ENCODE results near the gene WWOX. TPM values are rescaled to one million over a fixed set of nuclear protein-coding genes. Genes with fewer than 3 reads are reported as not detected.

WWOX gene
- total RNA-seq, 5 donors from 2014 or later (not counting 1 experiment from before 2014, with no cell fraction given) = 21.2 to 26.0 (median 22.6) TPM

GRCh38 chr16:78218279-78218678 lies 118.8 kb downstream of the WWOX start:
- Mint-ChIP-seq H3K27ac (no peak overlapping the region), H3K27me3 (no peaks in the 10 kb centered on the region), H3K4me1 (no peaks in the 10 kb centered on the region), H3K4me3 (no peak overlapping the region), H3K9me3 (no peaks in the 10 kb centered on the region), H3K36me3 (peaks cover 10% of the 10 kb centered on the region)
- H3K27ac ChIP-seq (ENCODE audit: low read length) = no peak overlapping the region
- POLR2A ChIA-PET = no interaction called here
- DNase-seq = no peak
- ATAC-seq (replicated peaks in 1 of 4) = no peak
- no peaks in the 10 kb centered on the region for H3K36me3 ChIP-seq (ENCODE audit: control insufficient read depth in 2 of 2, extremely low read depth in 1 of 2, insufficient read depth in 1 of 2, low read length in 1 of 2)
- no peak overlapping the region for H3K4me3 ChIP-seq (ENCODE audit: control insufficient read depth in 1 of 2, extremely low read depth in 1 of 2, low read length in 1 of 2)
- WGBS (ENCODE audit: insufficient coverage) = 100% methylated on average over 1 of the region's 4 CpGs
- no peaks in the 10 kb centered on the region for H3K9me3 ChIP-seq
- no peaks in the 10 kb centered on the region for H3K4me1 ChIP-seq (ENCODE audit: control insufficient read depth in 1 of 2, extremely low read depth in 1 of 2, insufficient read depth in 2 of 2, low read length in 2 of 2)
- H3K27me3 ChIP-seq (replicated peaks in 1 of 2; ENCODE audit: control insufficient read depth in 2 of 2, extremely low read depth in 1 of 2, insufficient read depth in 2 of 2, low read length in 1 of 2) = no peaks in the 10 kb centered on the region
- CTCF ChIA-PET = interaction anchor here (0.6 to 1.0 kb wide), 2 partner anchors 94 to 753 kb away, joined by 3 to 6 read pairs; no protein-coding TSS in a partner anchor

DNA sequence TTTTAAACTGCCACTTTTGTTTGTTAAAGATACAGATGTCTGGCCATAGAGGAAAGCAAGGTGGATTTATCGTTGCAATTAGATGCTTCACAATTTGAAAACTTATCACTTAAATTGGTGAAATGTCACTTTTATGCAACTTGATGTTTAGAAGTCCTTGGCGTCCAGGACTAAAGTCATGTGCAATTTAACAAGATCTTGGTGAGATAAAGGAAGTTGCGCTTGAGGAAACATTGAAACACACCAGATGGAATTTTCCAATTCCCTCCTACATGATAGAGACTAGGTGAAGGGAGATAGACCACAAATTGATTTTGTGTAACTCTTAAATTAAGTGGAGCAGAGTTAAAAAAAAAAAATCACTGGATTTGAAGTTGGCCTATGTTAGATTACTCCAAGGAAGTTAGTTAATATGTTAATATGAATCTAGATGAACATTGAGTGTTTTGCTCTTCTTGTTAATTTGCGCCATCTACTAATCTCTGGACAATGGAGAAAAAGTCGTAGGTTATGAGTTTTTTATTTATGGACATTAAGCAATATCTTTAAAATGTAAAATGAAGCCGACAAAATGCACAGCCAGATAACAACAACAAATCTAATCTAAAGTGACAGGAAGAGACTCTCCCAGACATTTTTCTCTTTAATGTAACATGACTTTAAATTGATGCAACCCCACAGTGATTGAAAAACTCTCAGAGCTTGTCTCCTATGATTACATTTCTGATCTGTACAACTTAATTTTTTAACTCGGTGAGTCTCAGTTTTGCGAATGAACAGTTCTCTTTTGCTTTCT lies 119.6 kb downstream of the WWOX start:
- Histone ChIP-seq H3K27ac (ENCODE audit: low read length) (no peak overlapping the region), H3K27me3 (replicated peaks in 1 of 2; ENCODE audit: control insufficient read depth in 2 of 2, extremely low read depth in 1 of 2, insufficient read depth in 2 of 2, low read length in 1 of 2) (no peaks in the 10 kb centered on the region), H3K4me1 (ENCODE audit: control insufficient read depth in 1 of 2, extremely low read depth in 1 of 2, insufficient read depth in 2 of 2, low read length in 2 of 2) (no peaks in the 10 kb centered on the region), H3K36me3 (ENCODE audit: control insufficient read depth in 2 of 2, extremely low read depth in 1 of 2, insufficient read depth in 1 of 2, low read length in 1 of 2) (no peaks in the 10 kb centered on the region), H3K9me3 (no peaks in the 10 kb centered on the region), H3K4me3 (ENCODE audit: control insufficient read depth in 1 of 2, extremely low read depth in 1 of 2, low read length in 1 of 2) (no peak overlapping the region)
- DNase-seq (no peak), ATAC-seq (replicated peaks in 1 of 4) (no peak)
- Mint-ChIP-seq H3K4me3 (no peak overlapping the region), H3K4me1 (no peaks in the 10 kb centered on the region), H3K27me3 (no peaks in the 10 kb centered on the region), H3K27ac (no peak overlapping the region), H3K36me3 (peaks cover 10% of the 10 kb centered on the region), H3K9me3 (no peaks in the 10 kb centered on the region)
- WGBS (ENCODE audit: insufficient coverage) = no CpG with 5 or more reads among the region's 8 CpGs
- POLR2A ChIA-PET = no interaction called here
- CTCF ChIA-PET = interaction anchor here in 1 of 2 donors (1.0 kb wide), 1 partner anchor 95 kb away, joined by 3 read pairs; no protein-coding TSS in a partner anchor

GRCh38 chr16:78220571-78220970 lies 121.1 kb downstream of the WWOX start:
- Histone ChIP-seq H3K4me1 (ENCODE audit: control insufficient read depth in 1 of 2, extremely low read depth in 1 of 2, insufficient read depth in 2 of 2, low read length in 2 of 2) (no peaks in the 10 kb centered on the region), H3K4me3 (ENCODE audit: control insufficient read depth in 1 of 2, extremely low read depth in 1 of 2, low read length in 1 of 2) (no peak overlapping the region), H3K9me3 (no peaks in the 10 kb centered on the region), H3K27ac (ENCODE audit: low read length) (no peak overlapping the region), H3K36me3 (ENCODE audit: control insufficient read depth in 2 of 2, extremely low read depth in 1 of 2, insufficient read depth in 1 of 2, low read length in 1 of 2) (no peaks in the 10 kb centered on the region), H3K27me3 (replicated peaks in 1 of 2; ENCODE audit: control insufficient read depth in 2 of 2, extremely low read depth in 1 of 2, insufficient read depth in 2 of 2, low read length in 1 of 2) (no peaks in the 10 kb centered on the region)
- DNase-seq = no peak
- no CpG with 5 or more reads among the region's 2 CpGs for WGBS (ENCODE audit: insufficient coverage)
- Mint-ChIP-seq H3K9me3 (no peaks in the 10 kb centered on the region), H3K27me3 (no peaks in the 10 kb centered on the region), H3K36me3 (peaks cover 6% of the 10 kb centered on the region), H3K4me1 (no peaks in the 10 kb centered on the region), H3K4me3 (no peak overlapping the region), H3K27ac (no peak overlapping the region)
- ChIA-PET CTCF (interaction anchor here in 1 of 2 donors (1.0 kb wide), 1 partner anchor 14 kb away, joined by 4 read pairs; no protein-coding TSS in a partner anchor), POLR2A (no interaction called here)
- ATAC-seq (replicated peaks in 1 of 4) = no peak

- Histone ChIP-seq H3K27ac (ENCODE audit: low read length) (no peak overlapping the region), H3K36me3 (ENCODE audit: control insufficient read depth in 2 of 2, extremely low read depth in 1 of 2, insufficient read depth in 1 of 2, low read length in 1 of 2) (no peaks in the 10 kb centered on the region), H3K9me3 (no peaks in the 10 kb centered on the region), H3K4me1 (ENCODE audit: control insufficient read depth in 1 of 2, extremely low read depth in 1 of 2, insufficient read depth in 2 of 2, low read length in 2 of 2) (no peaks in the 10 kb centered on the region), H3K4me3 (ENCODE audit: control insufficient read depth in 1 of 2, extremely low read depth in 1 of 2, low read length in 1 of 2) (no peak overlapping the region), H3K27me3 (replicated peaks in 1 of 2; ENCODE audit: control insufficient read depth in 2 of 2, extremely low read depth in 1 of 2, insufficient read depth in 2 of 2, low read length in 1 of 2) (no peaks in the 10 kb centered on the region)
- Mint-ChIP-seq H3K9me3 (no peaks in the 10 kb centered on the region), H3K27me3 (no peaks in the 10 kb centered on the region), H3K4me1 (no peaks in the 10 kb centered on the region), H3K27ac (no peak overlapping the region), H3K36me3 (peaks cover 6% of the 10 kb centered on the region), H3K4me3 (no peak overlapping the region)
- ChIA-PET POLR2A (no interaction called here), CTCF (no interaction called here)
- no peak for DNase-seq
- no peak for ATAC-seq (replicated peaks in 1 of 4)
- 96% methylated on average over 5 of the region's 6 CpGs for WGBS (ENCODE audit: insufficient coverage)
Measured at GRCh38 chr16:78221892-78222291, 122.4 kb downstream of the WWOX start.

DNA sequence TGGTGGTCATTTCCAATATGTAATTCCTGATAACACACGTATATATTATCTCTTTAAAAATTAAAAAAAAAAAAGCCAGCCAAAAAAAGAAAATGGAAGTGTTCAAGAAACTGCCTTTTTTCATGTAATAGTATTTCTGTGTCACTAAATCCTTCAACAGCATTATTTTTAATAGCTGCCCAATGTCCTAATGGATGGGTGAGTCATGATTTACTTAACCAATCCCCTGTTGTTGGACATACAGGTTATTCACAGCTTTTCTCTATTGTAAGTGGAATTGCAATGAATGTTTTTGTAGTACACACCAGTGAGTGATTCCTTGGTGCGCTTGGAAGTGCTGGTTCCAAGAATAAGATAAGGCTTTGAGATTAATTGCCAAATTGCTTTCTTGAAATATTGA lies 124.9 kb downstream of the WWOX start:
- ATAC-seq (replicated peaks in 1 of 4) = no peak
- CTCF ChIA-PET = no interaction called here
- no peaks in the 10 kb centered on the region for H3K9me3 ChIP-seq

GRCh38 chr16:78225919-78226318 lies 126.5 kb downstream of the WWOX start:
- H3K4me3 Mint-ChIP-seq = no peak overlapping the region
- H3K27ac Mint-ChIP-seq = no peak overlapping the region
- no peaks in the 10 kb centered on the region for H3K27me3 Mint-ChIP-seq
- CTCF ChIA-PET = interaction anchor here in 1 of 2 donors (1.0 kb wide), 1 partner anchor 16 kb away, joined by 5 read pairs; no protein-coding TSS in a partner anchor
- H3K9me3 Mint-ChIP-seq = no peaks in the 10 kb centered on the region
- 77% methylated on average over 3 of the region's 3 CpGs for WGBS (ENCODE audit: insufficient coverage)
- ATAC-seq (replicated peaks in 1 of 4) (no peak), DNase-seq (no peak)
- POLR2A ChIA-PET = interaction anchor here in 1 of 2 donors (0.7 kb wide), 1 partner anchor 9 kb away, joined by 3 read pairs; no protein-coding TSS in a partner anchor
- Histone ChIP-seq H3K4me1 (ENCODE audit: control insufficient read depth in 1 of 2, extremely low read depth in 1 of 2, insufficient read depth in 2 of 2, low read length in 2 of 2) (no peaks in the 10 kb centered on the region), H3K9me3 (no peaks in the 10 kb centered on the region), H3K27me3 (replicated peaks in 1 of 2; ENCODE audit: control insufficient read depth in 2 of 2, extremely low read depth in 1 of 2, insufficient read depth in 2 of 2, low read length in 1 of 2) (no peaks in the 10 kb centered on the region), H3K4me3 (ENCODE audit: control insufficient read depth in 1 of 2, extremely low read depth in 1 of 2, low read length in 1 of 2) (no peak overlapping the region), H3K27ac (ENCODE audit: low read length) (no peak overlapping the region), H3K36me3 (ENCODE audit: control insufficient read depth in 2 of 2, extremely low read depth in 1 of 2, insufficient read depth in 1 of 2, low read length in 1 of 2) (no peaks in the 10 kb centered on the region)
- H3K4me1 Mint-ChIP-seq = no peaks in the 10 kb centered on the region
- peaks cover 3% of the 10 kb centered on the region for H3K36me3 Mint-ChIP-seq

More for the DNA sequence above, 124.9 kb downstream of the WWOX start:
- Histone ChIP-seq H3K4me1 (ENCODE audit: control insufficient read depth in 1 of 2, extremely low read depth in 1 of 2, insufficient read depth in 2 of 2, low read length in 2 of 2) (no peaks in the 10 kb centered on the region), H3K36me3 (ENCODE audit: control insufficient read depth in 2 of 2, extremely low read depth in 1 of 2, insufficient read depth in 1 of 2, low read length in 1 of 2) (no peaks in the 10 kb centered on the region), H3K27me3 (replicated peaks in 1 of 2; ENCODE audit: control insufficient read depth in 2 of 2, extremely low read depth in 1 of 2, insufficient read depth in 2 of 2, low read length in 1 of 2) (no peaks in the 10 kb centered on the region), H3K4me3 (ENCODE audit: control insufficient read depth in 1 of 2, extremely low read depth in 1 of 2, low read length in 1 of 2) (no peak overlapping the region), H3K27ac (ENCODE audit: low read length) (no peak overlapping the region)
- H3K4me3 Mint-ChIP-seq = no peak overlapping the region
- H3K27ac Mint-ChIP-seq = no peak overlapping the region
- 80% methylated on average over 1 of the region's 2 CpGs for WGBS (ENCODE audit: insufficient coverage)
- H3K36me3 Mint-ChIP-seq = peaks cover 3% of the 10 kb centered on the region
- POLR2A ChIA-PET = interaction anchor here in 1 of 2 donors (0.6 kb wide), 1 partner anchor 135 kb away, joined by 3 read pairs; no protein-coding TSS in a partner anchor
- DNase-seq = no peak
- no peaks in the 10 kb centered on the region for H3K9me3 Mint-ChIP-seq
- H3K4me1 Mint-ChIP-seq = no peaks in the 10 kb centered on the region
- no peaks in the 10 kb centered on the region for H3K27me3 Mint-ChIP-seq
